GM12878 (cell line): ENCODE measurements around the gene TMUB2.

Source experiments
- ASH2L ChIP-seq: fragments of 300-600, 200-600 bp; sonication (generic); IDR thresholded peaks from 2 replicates; pipeline ENCODE4 v1.6.1; 2017; ENCODE audit warnings: low read depth, mild to moderate bottlenecking, borderline replicate concordance
- ATF2 ChIP-seq: IDR thresholded peaks from 2 replicates; pipeline ENCODE4 v1.6.1; 2012; ENCODE audit warnings: low read length, inconsistent platforms
- BACH1 ChIP-seq: fragments of 450-650 bp; IDR thresholded peaks from 2 replicates; pipeline ENCODE4 v1.6.1; 2017; ENCODE audit warnings: mild to moderate bottlenecking, borderline replicate concordance
- CEBPB ChIP-seq, 2 experiments: fragments of 150-350 bp in 1 of 2; IDR thresholded peaks; 2 replicates each; pipeline ENCODE4 v1.6.1; 2012 to 2014; ENCODE audit warnings: low read depth in 2 of 2, low read length in 2 of 2, borderline replicate concordance in 1 of 2, inconsistent platforms in 1 of 2
- CTCF ChIP-seq, 3 experiments: IDR thresholded peaks in 2 of 3; conservative IDR thresholded peaks in 1 of 3; 2 replicates each; pipeline ENCODE4 v1.5.1; 2011; ENCODE audit warnings: low read depth in 3 of 3, low read length in 3 of 3, mild to moderate bottlenecking in 3 of 3, control low read depth in 2 of 3, moderate library complexity in 2 of 3, inconsistent platforms in 1 of 3, mixed read lengths in 1 of 3; ENCODE audit not compliant: control insufficient read depth in 2 of 3, insufficient read depth in 1 of 3; ENCODE audit errors: extremely low read depth in 1 of 3
- EP300 ChIP-seq, 2 experiments: fragments of 150-350 bp in 1 of 2; IDR thresholded peaks; 2 replicates each; pipeline ENCODE4 v1.6.1; 2011 to 2012; ENCODE audit warnings: low read depth in 2 of 2, low read length in 2 of 2, borderline replicate concordance in 1 of 2, improper control_type of control experiment in 1 of 2, inconsistent platforms in 1 of 2; ENCODE audit not compliant: control insufficient read depth in 1 of 2
- EZH2 ChIP-seq: IDR thresholded peaks from 2 replicates; pipeline ENCODE4 v1.6.1; 2012; ENCODE audit warnings: low read depth, mild to moderate bottlenecking, control low read depth, inconsistent platforms, low read length, borderline replicate concordance; ENCODE audit not compliant: control insufficient read depth
- FOXM1 ChIP-seq: IDR thresholded peaks from 2 replicates; pipeline ENCODE4 v1.6.1; 2012; ENCODE audit warnings: low read depth, mild to moderate bottlenecking, inconsistent platforms, low read length, moderate library complexity
- GABPA ChIP-seq: IDR thresholded peaks from 2 replicates; pipeline ENCODE4 v1.6.1; 2014; ENCODE audit warnings: antibody characterized with exemption, low read depth, mild to moderate bottlenecking, inconsistent platforms

- no peak for TF ChIP-seq GABPA
- TF ChIP-seq CTCF (IDR thresholded peaks at IDR 0.05 in 2 of 3, conservative IDR thresholded peaks at IDR 0.05 in 1 of 3; ENCODE audit: control insufficient read depth in 2 of 3, extremely low read depth in 1 of 3, insufficient read depth in 1 of 3, low read depth in 3 of 3, low read length in 3 of 3): peak; percentile 52 to 81 (median 76)
- TF ChIP-seq CEBPB (IDR thresholded peaks at IDR 0.05; ENCODE audit: borderline replicate concordance in 1 of 2, low read depth in 2 of 2, low read length in 2 of 2): peak in 1 of 2 experiments; percentile 62; a peak in 1 of 4 replicates
- no peak for TF ChIP-seq FOXM1
- TF ChIP-seq ASH2L: no peak
- no peak for TF ChIP-seq BACH1
- no peak for TF ChIP-seq EZH2
- TF ChIP-seq EP300 (IDR thresholded peaks at IDR 0.05; ENCODE audit: borderline replicate concordance in 1 of 2, control insufficient read depth in 1 of 2, low read depth in 2 of 2, low read length in 2 of 2): no peak
- TF ChIP-seq ATF2: no peak
These were observed 17.1 kb downstream of the TMUB2 start for GRCh38 chr17:44203731-44204440.
